Embryonic facial prominence (tissue), 1 donor: Measurements from ENCODE around the gene AADAT.
"Not testable (repeated sequence)": the region's sequence is repeated elsewhere in the genome, so short reads cannot be mapped to it uniquely, and the experiment has no call there.

Experiments
- DNase-seq: peaks from one replicate; pipeline ENCODE4 v3.0.0-alpha.2; 2016; ENCODE audit errors: extremely low spot score

AADAT gene

DNA sequence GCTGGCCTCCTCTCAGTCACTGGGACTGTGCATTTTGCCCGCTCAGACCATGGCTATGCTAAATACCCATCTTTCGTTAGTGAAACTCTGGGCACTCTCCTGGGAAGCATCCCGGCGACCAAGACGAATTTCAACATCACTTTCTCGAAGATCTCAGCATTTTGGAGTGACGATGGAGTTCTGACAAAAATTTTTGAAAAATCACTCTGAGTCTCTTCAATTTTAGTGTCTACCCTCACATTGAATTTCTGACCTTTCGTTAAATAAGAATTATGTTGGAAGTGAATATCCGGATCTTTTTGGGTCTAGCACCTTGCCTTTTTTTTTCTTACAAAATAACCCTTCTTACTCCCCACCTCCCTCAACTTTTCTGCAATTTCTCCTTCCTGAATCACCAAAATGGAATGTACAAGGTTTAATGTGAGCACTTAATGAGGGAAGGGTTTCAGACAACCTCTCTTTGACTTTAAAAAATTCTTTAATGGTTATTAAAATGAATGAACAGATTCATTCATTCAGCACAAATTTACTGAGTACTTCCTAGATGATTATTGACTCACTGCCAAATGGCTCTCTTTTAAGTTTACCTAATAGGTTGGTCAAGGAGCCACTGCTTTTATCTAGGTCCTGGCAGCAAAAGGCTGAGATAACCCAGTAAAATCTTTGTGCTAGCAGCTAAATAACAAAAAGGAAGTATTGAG, 746 bp upstream of the AADAT start:
- DNase-seq: no peak

DNA sequence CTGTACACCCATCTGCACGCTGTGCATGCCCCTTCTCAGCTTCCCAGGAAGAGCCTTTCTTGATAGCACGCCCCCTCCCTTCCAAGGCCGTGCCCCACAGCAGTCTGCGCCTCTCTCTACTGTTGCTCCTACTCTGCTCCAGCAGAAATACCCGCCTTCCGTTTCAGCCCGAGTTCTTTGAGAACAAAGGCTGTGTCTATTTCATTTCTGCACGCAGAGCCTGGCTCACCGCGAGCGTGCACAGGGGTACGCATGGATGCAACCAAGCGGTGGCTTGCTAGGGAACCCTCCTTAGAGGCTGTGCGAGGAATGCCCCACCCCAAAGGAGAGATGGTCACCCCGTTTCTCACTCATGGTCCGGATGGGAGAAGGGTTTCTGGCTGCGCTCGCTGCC, 485 bp downstream of the AADAT start:
- DNase-seq: no peak

DNA sequence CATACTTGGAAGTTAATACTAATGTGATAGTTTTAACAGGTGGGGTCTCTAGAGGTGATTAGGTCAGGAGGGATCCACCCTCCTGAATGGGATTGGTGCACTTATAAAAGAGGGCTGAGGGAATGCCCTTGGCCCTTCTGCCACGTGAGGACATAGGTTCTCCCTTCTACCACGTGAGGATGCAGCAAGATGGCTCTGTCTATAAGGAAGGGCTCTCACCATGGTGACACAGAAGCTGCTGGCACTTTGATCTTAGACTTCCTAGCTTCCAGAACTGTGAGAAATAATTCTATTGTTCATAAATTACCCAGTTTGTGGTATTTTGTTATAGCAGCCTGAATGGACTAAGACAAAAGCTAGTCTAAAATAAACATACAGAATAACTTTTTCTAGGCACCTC, 1.0 kb downstream of the AADAT start:
- DNase-seq: no peak

DNA sequence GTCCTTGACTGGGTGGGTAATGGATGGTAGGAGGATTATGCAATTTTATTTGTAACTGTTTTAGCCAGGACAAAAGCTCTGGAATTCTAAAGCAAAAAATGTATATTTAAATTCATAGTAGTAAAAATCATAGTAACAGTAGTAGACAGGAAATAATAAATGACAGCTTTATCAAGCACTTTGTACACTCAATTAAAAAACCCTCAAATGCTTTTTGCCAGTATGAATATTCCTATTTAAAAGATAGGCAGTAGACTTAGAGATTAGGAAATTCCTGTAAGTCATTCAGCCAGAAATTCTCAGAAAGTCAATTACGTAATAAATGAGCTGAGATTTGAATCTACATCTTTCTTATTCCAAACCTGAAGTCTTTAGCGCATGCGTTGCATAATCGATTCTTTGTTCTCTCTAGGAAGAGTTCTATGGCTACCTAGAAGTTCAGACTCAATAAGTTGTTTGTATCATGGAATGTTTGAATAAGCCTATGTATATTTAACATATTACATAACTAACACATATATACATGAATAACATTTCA, 2.5 kb downstream of the AADAT start:
- no peak for DNase-seq

DNA sequence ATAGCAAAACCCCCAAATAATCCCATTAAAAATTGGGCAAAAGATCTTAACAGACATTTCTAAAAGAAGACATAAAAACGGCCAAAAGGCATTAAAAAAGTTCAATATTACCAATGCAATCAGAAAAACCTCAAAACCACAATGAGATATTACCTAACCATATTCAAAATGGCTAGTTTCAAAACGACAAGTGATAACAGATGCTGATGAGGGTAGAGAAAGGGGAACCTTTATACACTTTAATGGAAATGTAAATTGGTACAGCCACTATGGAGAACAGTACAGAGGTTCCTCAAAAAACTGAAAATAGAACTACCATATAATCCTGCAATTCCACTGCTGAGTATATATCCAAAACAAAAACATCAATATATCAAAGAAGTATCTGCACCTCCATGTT, 6.2 kb downstream of the AADAT start:
- DNase-seq: no peak

DNA sequence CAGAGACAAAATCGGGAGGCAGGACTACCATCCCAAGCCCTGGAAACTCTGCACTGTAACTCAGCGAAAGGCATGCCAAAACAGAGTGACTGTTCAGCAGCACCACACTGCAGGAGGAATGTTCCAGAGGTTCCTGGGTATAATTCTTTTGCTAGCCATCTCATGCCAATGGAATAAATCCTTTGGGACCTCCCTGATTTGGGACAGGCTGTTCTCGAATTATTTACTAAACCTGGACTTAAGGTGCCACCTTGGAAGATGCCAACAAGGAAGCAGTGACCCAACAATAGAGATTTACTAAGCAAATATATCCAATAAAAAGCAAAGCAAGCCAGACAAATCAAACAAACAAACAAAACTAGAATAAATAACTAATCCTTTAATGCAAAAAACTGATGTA, 9.3 kb downstream of the AADAT start:
- no peak for DNase-seq

DNA sequence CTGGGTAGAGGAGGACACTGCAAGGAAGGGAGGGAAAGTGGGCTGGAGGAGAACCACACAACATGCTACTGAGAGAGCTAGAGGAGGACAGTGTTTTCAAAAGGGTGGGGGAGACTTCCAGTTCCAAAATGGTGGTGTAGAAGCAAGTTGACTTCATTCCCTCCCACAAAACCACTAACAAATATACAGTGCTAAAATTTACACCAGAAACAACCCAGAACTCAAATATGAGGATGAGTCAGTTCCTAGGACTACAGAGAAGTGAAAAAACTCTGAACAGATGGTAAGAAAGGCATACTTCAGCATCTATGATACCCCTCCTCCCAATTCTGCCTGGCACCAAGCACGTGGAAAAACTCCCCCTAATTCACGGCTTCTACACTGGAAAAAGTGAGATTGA, 9.8 kb downstream of the AADAT start:
- DNase-seq: no peak

DNA sequence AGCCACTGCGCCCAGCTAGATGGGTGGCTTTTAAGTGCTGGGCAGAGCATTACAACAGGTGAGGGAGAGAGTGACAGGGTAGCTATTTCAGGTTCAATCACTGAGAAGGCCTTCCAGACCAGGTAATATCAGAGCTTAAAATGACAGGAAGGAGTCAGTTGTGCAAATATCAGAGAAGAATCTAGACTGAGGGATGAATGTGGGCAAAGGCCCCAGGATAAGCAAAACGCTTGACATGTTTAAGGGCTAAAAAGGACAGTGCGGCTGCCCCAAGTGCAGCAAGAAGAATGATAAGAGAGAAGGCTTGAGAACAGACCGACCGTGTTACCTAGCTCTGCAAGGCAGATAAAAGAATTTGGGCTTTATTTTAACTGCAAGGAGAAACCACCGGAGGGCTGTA, 18.6 kb downstream of the AADAT start:
- DNase-seq: no peak

DNA sequence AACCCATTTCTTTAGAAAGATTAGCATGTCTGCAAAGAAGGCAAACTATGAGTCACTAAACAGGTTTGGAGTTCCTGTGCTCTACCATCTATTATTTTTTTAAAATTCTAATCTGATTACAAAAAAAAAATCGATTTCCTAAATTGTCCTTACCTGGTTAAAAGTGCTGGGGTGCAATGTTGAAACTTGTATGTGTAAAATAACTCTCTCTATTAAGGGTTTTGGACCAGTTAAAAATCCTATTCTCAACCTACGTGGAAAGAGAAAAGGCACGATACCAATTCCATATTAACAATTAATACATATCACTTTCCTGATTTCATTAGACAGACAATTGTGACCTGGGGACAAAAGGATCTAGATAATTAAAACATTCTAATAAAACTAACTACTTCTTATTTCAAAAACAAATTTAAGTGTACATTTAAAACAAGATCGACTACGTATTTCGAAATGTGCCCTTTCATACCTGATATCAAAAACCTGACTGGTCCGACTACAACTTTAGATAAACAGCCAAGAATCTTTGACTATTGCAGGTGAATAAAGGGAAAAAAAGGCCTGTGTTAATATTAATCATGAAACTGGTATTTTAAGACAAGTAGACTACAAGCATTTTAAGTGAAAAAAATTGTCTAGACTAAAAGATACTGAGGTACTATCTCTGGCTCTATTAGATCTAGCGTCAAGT, 21.2 kb downstream of the AADAT start:
- DNase-seq: no peak

DNA sequence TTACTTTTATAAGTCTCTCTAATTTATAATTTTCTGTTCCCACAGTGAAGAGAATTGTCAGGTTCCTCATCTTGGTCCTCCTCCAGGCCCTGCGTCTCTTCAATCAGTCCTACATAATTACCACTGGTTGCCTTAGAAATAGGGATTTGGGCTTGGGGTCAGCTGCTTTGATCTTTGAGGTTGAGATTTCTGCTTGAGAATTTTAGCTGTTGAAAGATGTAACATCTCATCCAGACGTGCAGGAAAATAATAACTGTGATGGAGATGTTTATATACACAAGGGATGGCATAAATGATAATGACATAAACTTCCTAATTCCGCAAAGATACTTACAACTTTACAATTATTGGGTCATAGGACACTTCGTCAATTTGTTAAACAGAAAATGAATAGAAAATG, 30.3 kb downstream of the AADAT start:
- DNase-seq: no peak

DNA sequence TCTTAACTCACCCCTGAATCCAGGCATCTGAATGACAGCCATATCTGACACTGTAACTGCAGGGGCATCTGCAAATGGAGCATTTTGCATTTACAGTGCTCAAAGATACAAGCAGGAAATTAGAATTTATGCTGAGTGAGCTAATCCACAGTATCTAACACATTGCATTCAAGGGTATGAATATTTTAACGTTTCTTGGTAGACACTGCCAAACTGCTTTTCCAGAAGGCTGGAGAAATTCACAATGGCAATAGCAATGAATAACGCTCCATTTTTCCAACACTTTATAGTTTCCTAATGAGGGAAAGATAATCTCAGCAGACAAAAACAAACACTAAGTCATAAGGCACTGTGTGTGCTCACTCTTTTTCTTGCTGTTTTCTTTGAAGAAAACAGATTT, 30.9 kb downstream of the AADAT start:
- DNase-seq: no peak

DNA sequence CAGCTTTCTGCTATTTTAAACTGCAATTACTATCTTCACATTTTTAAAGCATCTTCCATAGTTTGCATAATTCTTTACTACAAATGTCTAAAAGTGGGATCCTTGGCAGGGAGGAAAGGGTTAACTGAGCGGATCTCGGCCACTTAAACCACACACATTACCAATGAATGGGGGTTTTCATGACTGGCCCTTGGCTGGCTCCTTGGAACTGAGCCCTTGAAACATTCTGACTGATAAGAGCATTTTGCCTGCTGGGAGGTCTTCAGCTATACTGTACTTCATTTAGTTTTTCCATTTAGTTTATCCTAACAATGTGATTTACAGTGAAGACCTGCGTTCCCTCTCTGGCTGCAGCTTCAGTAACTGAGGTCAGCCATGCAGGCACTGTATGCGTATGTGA, 31.9 kb downstream of the AADAT start:
- no peak for DNase-seq

DNA sequence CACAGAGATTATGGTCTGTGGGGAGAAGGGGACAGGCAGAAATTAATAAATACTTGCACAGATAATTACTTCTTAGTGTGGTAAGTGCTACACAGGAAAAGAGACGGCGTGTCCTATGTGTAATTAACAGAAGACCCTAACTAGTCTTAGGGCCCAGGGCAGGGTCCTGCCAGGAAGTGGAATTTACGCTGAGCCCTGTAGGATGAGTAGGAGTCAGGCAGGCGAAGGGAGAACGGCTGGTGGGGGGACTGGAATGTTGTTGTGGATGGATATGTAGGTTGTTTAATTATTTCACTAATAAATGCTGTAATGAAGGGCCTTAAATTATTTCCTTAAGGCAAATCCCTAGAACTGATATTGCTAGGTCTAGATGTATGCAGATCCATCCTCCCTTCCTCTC, 36.8 kb downstream of the AADAT start:
- DNase-seq: no peak

DNA sequence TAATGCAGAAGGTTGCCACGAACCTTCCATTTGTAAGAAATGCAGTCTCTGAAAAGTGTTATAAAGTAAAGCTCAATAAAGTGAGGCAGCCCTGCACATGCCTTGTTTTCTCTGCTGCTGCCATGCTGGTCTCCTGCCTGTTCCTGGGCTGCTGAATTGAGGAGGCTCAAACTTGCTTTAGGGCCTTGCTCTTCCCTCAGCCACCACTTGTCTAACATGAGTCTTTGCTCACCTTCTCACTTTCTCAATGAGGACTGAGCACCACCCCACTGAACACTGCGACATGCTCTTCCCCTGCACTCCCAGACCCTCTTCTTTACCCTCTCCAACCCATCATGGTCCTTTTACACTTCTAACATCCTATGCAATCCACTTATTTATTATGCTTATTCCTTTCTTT, 38.4 kb downstream of the AADAT start:
- DNase-seq: no peak

DNA sequence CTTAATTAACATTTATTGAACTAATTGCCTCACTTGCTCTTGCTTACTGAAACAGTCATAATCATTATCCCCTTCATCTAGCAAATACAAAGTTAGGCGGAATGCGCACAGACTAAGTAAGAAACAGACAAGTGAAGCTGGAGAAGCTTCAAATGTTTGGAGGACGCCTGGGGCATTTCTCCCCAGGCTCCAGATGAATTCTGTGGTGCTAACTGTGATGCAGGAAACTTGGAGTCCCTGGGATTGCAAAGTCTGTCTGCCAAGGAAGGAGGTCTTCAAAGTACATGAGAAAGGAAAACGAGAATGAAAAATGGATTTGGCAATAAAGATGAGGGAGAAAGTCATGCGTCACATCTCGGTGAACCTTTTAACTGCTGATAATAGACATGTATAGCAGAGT, 40.0 kb downstream of the AADAT start:
- DNase-seq: no peak

DNA sequence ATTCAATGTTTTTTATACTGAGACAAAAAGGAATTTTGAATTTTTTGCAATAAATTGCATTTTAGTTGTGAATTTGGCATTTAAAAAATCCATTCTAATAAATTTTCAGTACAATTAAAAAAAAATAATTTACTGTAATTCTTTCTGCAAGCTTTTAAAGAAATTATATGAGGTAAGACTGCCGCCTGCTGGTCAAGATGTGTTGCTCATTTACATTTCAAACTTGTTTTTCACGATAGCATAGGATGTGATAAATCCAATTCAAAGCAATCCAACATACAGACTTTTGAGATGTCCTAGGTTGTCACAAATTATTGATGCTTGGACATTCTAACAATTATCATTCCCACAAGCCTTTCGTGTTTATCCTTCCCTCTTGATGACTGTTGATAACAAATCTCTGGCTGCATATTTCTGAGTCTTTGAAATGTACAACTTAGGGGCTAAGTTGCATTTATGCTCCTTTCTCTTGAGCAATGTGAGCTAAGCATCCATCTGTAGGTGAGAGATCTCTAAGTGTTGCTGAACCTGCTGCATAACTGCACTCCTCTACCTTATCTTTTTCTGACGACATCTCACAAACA, 41.9 kb downstream of the AADAT start:
- DNase-seq: peak; percentile 63

DNA sequence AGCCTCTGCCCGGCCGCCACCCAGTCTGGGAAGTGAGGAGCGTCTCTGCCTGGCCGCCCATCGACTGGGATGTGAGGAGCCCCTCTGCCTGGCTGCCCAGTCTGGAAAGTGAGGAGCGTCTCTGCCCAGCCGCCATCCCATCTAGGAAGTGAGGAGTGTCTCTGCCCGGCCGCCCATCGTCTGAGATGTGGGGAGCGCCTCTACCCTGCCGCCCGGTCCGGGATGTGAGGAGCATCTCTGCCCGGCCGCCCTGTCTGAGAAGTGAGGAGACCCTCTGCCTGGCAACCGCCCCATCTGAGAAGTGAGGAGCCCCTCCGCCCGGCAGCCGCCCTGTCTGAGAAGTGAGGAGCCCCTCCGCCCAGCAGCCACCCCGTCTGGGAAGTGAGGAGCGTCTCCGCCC, 43.6 kb downstream of the AADAT start:
- DNase-seq: not testable (repeated sequence)

DNA sequence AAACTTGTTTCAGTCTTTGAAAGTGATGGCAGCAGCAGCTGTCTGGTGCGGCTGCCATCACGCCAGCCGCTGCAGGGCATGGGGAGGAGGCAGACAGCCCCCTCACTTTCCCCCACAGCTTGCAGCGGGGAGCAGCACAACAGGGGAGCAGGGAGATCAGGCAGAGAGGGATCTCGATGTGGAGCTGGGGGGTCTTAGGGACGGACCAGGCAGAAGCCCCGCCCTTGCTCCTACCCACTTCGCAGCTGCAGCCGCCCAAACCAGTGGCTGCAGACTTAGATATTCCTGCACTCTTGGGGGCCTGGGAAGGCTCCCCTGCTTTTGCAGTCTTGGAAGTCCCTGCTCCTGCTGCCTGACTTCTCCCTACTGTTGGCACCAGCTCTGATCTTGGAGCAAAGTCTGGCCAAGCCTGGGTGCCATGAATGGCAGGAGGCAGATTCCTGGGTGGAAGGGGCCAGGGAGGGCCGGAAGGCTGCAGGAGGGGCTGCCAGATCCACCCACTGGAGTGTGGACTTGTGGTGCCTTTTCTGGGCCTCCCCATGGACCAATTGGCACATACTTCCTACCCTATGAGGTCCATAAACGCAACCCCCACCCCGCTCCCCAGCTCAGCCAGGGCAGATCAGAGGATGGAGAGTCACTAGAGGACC, 49.6 kb downstream of the AADAT start:
- no peak for DNase-seq

DNA sequence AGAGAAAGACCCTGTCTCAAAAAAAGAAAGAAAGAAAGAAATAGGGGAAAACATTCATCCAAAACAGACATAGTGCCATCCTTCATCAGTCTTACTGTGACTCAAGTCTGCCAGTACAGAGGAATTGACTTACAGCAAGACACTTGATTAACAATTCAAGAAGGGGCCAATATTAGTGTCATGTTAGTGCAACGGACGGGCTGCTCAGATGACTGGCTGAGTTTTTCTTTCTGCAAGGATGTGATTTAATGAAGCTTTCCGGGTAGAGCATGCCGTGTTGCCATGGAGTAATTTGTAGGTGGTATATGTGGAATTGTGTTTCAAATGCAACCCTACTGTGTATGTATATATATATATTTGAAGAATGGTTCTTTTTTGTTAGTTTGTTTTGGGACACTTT, 51.0 kb downstream of the AADAT start:
- DNase-seq: no peak

DNA sequence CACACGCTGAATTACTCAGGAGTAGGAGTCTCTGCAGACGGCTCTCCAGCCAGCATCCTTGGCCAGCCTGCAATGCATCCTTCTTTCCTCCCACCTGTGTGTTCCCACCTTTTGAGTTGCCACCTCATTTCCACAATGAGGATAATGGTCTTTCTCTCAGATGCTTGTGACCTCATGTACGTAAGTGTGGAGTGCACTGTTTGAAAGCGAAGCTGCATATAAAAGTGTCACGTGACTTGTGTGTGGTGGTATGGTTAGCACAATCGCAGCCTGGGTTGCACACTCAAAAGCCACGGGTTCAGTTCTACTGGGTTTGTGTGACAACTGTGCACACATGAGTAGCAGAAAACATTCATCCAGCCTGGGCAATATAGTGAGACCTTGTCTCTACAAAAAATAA, 51.5 kb downstream of the AADAT start:
- no peak for DNase-seq

DNA sequence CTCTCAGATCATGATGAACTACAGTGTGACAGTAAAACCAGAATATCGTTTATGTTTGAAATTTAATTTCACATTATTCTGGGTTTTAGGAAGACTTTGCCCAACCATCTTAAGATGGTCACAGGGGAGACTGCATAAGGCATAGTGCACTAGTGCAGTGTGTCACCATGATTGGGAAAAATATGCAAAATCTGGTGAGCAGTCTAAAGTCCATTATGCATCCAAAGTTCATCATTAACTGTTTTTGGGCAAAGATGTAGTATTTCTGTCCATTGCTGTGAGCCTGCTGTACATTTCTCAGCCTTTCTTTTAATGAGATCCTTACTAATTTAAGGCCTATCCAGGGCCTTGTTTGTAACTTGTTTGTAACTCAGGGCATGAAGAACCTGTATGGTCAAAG, 52.3 kb downstream of the AADAT start:
- DNase-seq: no peak

DNA sequence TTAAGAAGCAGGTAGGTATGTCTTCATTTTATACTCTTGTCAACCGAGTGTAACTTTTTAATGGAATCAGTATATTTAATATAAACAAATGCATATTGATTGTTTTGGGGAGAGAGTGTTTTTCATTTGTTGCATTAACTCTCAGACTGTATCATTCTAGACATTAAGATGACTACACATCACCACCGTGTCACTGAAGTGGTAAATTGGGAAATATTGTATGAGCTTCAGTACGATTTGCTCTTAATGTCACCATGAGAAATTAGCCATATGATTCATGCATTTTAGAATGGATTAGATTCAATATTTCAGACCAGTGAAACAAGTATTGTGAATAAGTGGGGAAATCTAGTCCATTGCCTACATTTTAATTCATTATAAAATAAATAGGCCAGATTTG, 53.9 kb downstream of the AADAT start:
- DNase-seq: no peak

DNA sequence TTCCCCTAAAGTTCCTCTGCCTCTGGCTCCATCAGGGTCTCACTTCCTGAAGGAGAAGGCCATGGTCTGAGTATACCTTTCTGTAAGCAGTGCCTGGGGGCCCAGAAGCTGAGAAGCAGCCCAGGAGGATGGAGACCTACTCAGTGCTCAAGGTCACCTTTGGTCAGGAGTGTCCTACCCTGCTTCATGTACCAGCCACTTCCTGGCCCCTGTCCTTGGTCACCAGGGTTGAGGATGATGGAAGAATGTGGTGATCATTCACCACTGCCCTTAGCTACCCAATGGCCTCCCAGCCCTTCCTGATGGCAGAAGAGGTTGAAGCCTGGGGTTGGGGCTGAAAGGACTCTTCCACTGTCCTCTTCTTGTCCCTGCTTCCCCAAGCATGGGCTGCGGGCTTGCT, 54.5 kb downstream of the AADAT start:
- DNase-seq: no peak
